Aorta (tissue), 5 donors: ENCODE results near the gene GFOD1. TPM values are rescaled to one million over a fixed set of nuclear protein-coding genes. Genes with fewer than 3 reads are reported as not detected.

ENCODE experiments used
- ATAC-seq: fragments of 200-7000 bp; cut with Tn5 transposase; one replicate; pipeline ENCODE4 v1.9.1; 2022; ENCODE audit warnings: moderate library complexity; ENCODE audit not compliant: low FRiP score
- DNase-seq, 2 donors: peaks; one replicate each; pipeline ENCODE4 v3.0.0-alpha.2; 2020
- H3K27ac ChIP-seq, 2 donors: one replicate each; pipeline ENCODE4 v1.5.1; 2013; ENCODE audit warnings: low read length in 2 of 2, mild to moderate bottlenecking in 2 of 2, moderate library complexity in 2 of 2, control low read depth in 1 of 2, inconsistent platforms in 1 of 2, low read depth in 1 of 2
- H3K27me3 ChIP-seq, 2 donors: one replicate each; pipeline ENCODE4 v1.6.1; 2013; ENCODE audit warnings: control low read depth in 1 of 2, low read length in 1 of 2, mild to moderate bottlenecking in 1 of 2, moderate library complexity in 1 of 2; ENCODE audit not compliant: insufficient read depth in 2 of 2, control insufficient read depth in 1 of 2
- H3K36me3 ChIP-seq, 2 donors: one replicate each; pipeline ENCODE4 v1.6.1; 2013; ENCODE audit warnings: control low read depth in 1 of 2, low read length in 1 of 2, mild to moderate bottlenecking in 1 of 2; ENCODE audit not compliant: insufficient read depth in 2 of 2, control insufficient read depth in 1 of 2
- H3K4me1 ChIP-seq, 2 donors: one replicate each; pipeline ENCODE4 v1.6.1; 2013; ENCODE audit warnings: low read length in 2 of 2, control low read depth in 1 of 2, mild to moderate bottlenecking in 1 of 2, moderate library complexity in 1 of 2; ENCODE audit not compliant: insufficient read depth in 2 of 2, control insufficient read depth in 1 of 2
- H3K4me3 ChIP-seq, 2 donors: one replicate each; pipeline ENCODE4 v1.5.1; 2013; ENCODE audit warnings: low read length in 2 of 2, control low read depth in 1 of 2, mild to moderate bottlenecking in 1 of 2
- H3K9me3 ChIP-seq: one replicate; pipeline ENCODE4 v1.6.1; 2013; ENCODE audit warnings: mild to moderate bottlenecking, low read length; ENCODE audit not compliant: control insufficient read depth
- WGBS, 2 donors: extraction: QIAGEN DNeasy Blood & Tissue Kit; methylation state at CpG; one replicate each; pipeline ENCODE4 v1.1.7; 2013; 5-methylcytosine and 5-hydroxymethylcytosine counted together
- intact Hi-C, 2 donors: fragments of 100-400 bp; cut with DNase I; formaldehyde crosslinking; loops; one replicate each; pipeline versions ENCODE4 v1.14.2 to v1.15.0; 2022
- polyA plus RNA-seq, 2 donors: library from polyadenylated mRNA; stranded (reverse); fragments of 200-250 nt; gene quantifications; one replicate each; pipeline ENCODE4 v1.2.3, GENCODE V29; 2013
- total RNA-seq, 2 donors: library from RNA; stranded (reverse); fragmentation: NEBNext Ultra II Directional; extraction: Animal tissue kit (Norgen Biotek cat#: 25700); gene quantifications; one replicate each; pipeline ENCODE4 v1.2.1, GENCODE V29; 2021
- donor health status: healthy with polysubstance abuse.
- donor health status: Bipolar disorder and iron deficiency.
- donor health status: DM: no; HTN: no; CAD: no.
- donor health status: DM: no; HTN: no; CAD: no.
- donor health status: DM: yes; HTN: yes; CAD: no.

GFOD1 gene
- total and polyA plus RNA-seq, 4 donors: 1.6 to 17.3 (median 9.2) TPM

DNA sequence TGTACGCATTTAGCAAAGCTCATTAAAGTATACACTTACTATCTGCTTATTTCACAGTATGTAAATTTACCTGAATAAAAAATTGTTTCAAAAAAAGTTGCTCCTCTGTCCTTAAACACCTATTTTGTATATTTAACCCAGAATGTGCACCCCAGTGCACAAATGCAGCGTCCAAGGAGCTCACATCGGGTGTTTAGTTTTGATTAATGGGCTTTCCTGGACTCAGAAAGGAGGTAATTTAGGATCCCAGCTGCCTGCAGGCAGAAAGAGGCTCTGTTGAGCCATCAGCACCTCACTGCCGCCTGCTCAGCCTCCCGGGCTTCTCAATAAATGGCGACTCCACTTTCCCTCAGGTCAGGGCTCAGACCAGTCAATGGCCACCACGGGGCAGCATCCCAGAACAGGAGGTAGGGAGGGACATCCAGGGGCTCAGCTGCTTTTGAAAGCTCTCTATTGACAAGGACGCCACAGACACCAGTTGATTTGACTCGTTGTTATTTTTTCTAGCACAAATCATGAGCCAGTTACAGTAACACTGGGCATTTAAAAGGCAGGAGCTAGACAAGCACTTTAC, 88.9 kb downstream of the GFOD1 start:
- intact Hi-C loops: no loop called here
- DNase-seq: no peak

DNA sequence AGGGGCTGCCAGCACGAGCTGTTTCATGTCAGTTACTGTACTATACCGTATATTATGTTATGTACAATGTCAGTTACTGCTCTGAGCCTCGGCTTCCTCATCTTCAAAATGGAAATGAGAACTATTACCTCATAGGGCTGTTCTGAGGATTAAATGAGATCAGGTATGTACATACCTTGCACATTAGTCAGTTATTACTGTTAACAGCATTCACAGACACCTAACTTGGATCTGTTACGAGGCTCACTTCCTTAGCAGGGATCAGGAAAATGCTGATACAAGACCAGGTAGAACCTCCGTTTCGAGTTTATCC, 89.4 kb downstream of the GFOD1 start:
- DNase-seq (no peak), ATAC-seq (no peak)
- 89 to 94% methylated on average over 6 of the region's 6 CpGs for WGBS, 2 donors
- H3K4me1 ChIP-seq: peaks cover 2 to 3% of the 10 kb centered on the region in 2 donors
- intact Hi-C loops: no loop called here
- H3K27me3 ChIP-seq: no peaks in the 10 kb centered on the region
- H3K36me3 ChIP-seq: no peaks in the 10 kb centered on the region
- no peaks in the 10 kb centered on the region for H3K9me3 ChIP-seq
- H3K27ac ChIP-seq: no peak overlapping the region
- no peak overlapping the region for H3K4me3 ChIP-seq

More for the DNA sequence above, 88.9 kb downstream of the GFOD1 start:
- Histone ChIP-seq H3K36me3 (no peaks in the 10 kb centered on the region), H3K4me3 (no peak overlapping the region), H3K27me3 (no peaks in the 10 kb centered on the region), H3K4me1 (peaks cover 2 to 3% of the 10 kb centered on the region in 2 donors), H3K27ac (no peak overlapping the region), H3K9me3 (no peaks in the 10 kb centered on the region)
- 84 to 90% methylated on average over 9 of the region's 9 CpGs for WGBS, 2 donors
- no peak for ATAC-seq

- DNase-seq (no peak), ATAC-seq (no peak)
- no peaks in the 10 kb centered on the region for H3K27me3 ChIP-seq
- H3K4me1 ChIP-seq: peaks cover 2 to 3% of the 10 kb centered on the region in 2 donors
- no peak overlapping the region for H3K4me3 ChIP-seq
- 75 to 77% methylated on average over 9 of the region's 9 CpGs for WGBS, 2 donors
- intact Hi-C loops: no loop called here
- H3K9me3 ChIP-seq: no peaks in the 10 kb centered on the region
- H3K27ac ChIP-seq: no peak overlapping the region
- no peaks in the 10 kb centered on the region for H3K36me3 ChIP-seq
Measured at GRCh38 chr6:13397359-13398068, 89.9 kb downstream of the GFOD1 start.

GRCh38 chr6:13396241-13396792, 91.1 kb downstream of the GFOD1 start:
- no peak for DNase-seq
- H3K4me1 ChIP-seq: peaks cover 2 to 3% of the 10 kb centered on the region in 2 donors

DNA sequence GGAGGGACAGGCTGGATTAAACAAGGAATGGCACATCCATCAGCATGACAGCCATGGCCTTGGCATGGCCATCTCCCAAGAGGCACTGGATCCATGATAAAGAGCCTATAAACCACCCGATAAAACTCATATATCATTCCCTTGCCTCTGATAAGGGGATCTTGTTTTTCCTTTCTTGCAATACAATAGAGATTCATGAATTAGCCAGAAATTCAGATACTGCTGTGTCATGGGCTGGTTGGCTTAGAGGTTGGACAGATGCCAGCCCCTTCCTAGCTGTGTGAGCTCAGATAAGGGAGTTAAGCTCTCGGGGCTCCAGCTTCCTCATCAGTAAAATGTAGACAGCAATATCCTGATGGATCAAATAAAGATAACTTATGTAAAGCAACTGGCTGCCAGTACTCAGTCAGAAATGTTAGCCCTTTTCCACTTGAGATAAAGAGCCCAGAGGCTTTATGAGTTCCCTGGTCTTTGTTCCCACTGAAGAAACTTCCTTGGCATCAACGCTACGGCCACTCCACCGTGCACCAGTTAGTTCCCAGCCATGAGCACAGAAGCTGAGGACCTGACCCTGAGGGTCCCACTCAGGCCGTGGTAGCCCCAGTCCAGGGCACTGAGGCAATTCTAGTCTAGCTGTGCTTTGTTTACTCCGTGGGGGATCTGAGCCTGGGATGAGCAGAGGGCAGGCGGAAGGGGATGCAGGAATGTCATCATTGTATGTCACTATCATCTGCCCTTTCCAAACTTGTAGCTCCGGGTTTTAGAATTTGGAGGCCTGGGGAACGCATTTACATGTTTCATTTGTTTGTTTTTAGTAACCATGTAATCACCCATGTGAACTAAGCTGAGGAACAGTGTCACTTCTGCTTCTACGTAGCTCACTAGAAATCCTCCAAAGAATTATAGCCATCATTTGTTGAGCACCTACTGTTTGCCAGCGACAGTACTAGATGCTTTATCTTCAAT, 91.8 kb downstream of the GFOD1 start:
- no peak overlapping the region for H3K4me3 ChIP-seq
- ATAC-seq (peak; percentile 79), DNase-seq (peak; percentile 83 to 86)
- peaks cover 0 to 1% of the 10 kb centered on the region in 2 donors for H3K27me3 ChIP-seq
- 32 to 36% methylated on average over 12 of the region's 12 CpGs for WGBS, 2 donors
- no peaks in the 10 kb centered on the region for H3K36me3 ChIP-seq
- no peak overlapping the region for H3K27ac ChIP-seq
- intact Hi-C loops: no loop called here
- no peaks in the 10 kb centered on the region for H3K9me3 ChIP-seq
- H3K4me1 ChIP-seq: peaks cover 2 to 3% of the 10 kb centered on the region in 2 donors

More at GRCh38 chr6:13396241-13396792, 91.1 kb downstream of the GFOD1 start:
- Histone ChIP-seq H3K27me3 (no peaks in the 10 kb centered on the region), H3K36me3 (no peaks in the 10 kb centered on the region), H3K4me3 (no peak overlapping the region), H3K9me3 (no peaks in the 10 kb centered on the region), H3K27ac (no peak overlapping the region)
- WGBS, 2 donors: 81 to 85% methylated on average over 3 of the region's 3 CpGs
- intact Hi-C loops: no loop called here
- ATAC-seq: no peak

- Histone ChIP-seq H3K36me3 (no peaks in the 10 kb centered on the region), H3K4me1 (peaks cover 2 to 3% of the 10 kb centered on the region in 2 donors), H3K27me3 (peaks cover 0 to 1% of the 10 kb centered on the region in 2 donors), H3K9me3 (no peaks in the 10 kb centered on the region), H3K4me3 (no peak overlapping the region), H3K27ac (no peak overlapping the region)
- ATAC-seq (no peak), DNase-seq (no peak)
- 77 to 98% methylated on average over 2 of the region's 2 CpGs for WGBS, 2 donors
- intact Hi-C loops: no loop called here
Measured at GRCh38 chr6:13392462-13392861, 94.9 kb downstream of the GFOD1 start.

DNA sequence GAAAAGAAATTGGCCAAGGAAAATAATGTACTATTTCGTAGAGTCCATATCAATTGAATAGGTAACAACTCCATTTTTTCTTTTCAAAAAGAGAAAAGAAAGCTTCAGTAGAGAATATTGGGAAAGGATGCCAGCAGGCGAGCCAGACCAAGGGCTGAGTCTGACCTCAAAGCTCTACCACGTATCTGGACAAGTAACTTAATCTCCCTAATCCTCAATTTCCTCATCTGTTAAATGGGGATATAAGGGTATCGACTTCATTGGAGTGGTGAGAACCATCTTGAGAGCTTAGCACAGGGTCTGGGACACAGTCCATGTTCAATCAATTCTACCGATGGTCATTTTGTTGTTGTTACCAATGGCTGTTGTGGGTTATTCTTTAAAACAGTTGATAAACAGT, 95.9 kb downstream of the GFOD1 start:
- Histone ChIP-seq H3K9me3 (no peaks in the 10 kb centered on the region), H3K27ac (no peak overlapping the region), H3K27me3 (peaks cover 0 to 1% of the 10 kb centered on the region in 2 donors), H3K4me1 (peaks cover 2 to 3% of the 10 kb centered on the region in 2 donors), H3K36me3 (no peaks in the 10 kb centered on the region), H3K4me3 (no peak overlapping the region)
- DNase-seq (no peak), ATAC-seq (no peak)
- intact Hi-C loops: no loop called here
- WGBS, 2 donors: 95 to 96% methylated on average over 5 of the region's 5 CpGs

- no peaks in the 10 kb centered on the region for H3K9me3 ChIP-seq
- H3K27ac ChIP-seq: no peak overlapping the region
- no peaks in the 10 kb centered on the region for H3K36me3 ChIP-seq
- H3K4me3 ChIP-seq: no peak overlapping the region
- intact Hi-C loops: no loop called here
- 69 to 91% methylated on average over 3 of the region's 3 CpGs for WGBS, 2 donors
- no peak for DNase-seq
- no peak for ATAC-seq
- peaks cover 0 to 2% of the 10 kb centered on the region in 2 donors for H3K4me1 ChIP-seq
- H3K27me3 ChIP-seq: peaks cover 0 to 1% of the 10 kb centered on the region in 2 donors
Measured at GRCh38 chr6:13390658-13391057, 96.7 kb downstream of the GFOD1 start.
